HEK293 (cell line): ENCODE results near the gene LY6G5C.

ENCODE experiments used
- EGR2 ChIP-seq: fragments of 450-650 bp; formaldehyde crosslinking; IDR thresholded peaks from 2 replicates; pipeline ENCODE4 v1.5.1; 2016; ENCODE audit warnings: low read depth, missing biosample characterization, missing genetic modification characterization
- KLF1 ChIP-seq: fragments of 450-650 bp; formaldehyde crosslinking; IDR thresholded peaks from 2 replicates; pipeline ENCODE4 v1.5.1; 2016; ENCODE audit warnings: missing biosample characterization, missing genetic modification characterization
- KLF10 ChIP-seq: fragments of 450-650 bp; IDR thresholded peaks from 2 replicates; pipeline ENCODE4 v1.5.1; 2018; ENCODE audit warnings: missing biosample characterization, mild to moderate bottlenecking, missing genetic modification characterization
- KLF16 ChIP-seq: fragments of 450-650 bp; formaldehyde crosslinking; IDR thresholded peaks from 2 replicates; pipeline ENCODE4 v1.5.1; 2017; ENCODE audit warnings: missing biosample characterization, missing genetic modification characterization
- SP3 ChIP-seq: fragments of 450-650 bp; formaldehyde crosslinking; IDR thresholded peaks from 2 replicates; pipeline ENCODE4 v1.5.1; 2016; ENCODE audit warnings: missing biosample characterization, missing genetic modification characterization
- SP7 ChIP-seq: fragments of 450-650 bp; formaldehyde crosslinking; IDR thresholded peaks from 2 replicates; pipeline ENCODE4 v1.5.1; 2016; ENCODE audit warnings: missing biosample characterization, missing genetic modification characterization
- ZBTB20 ChIP-seq: fragments of 450-650 bp; formaldehyde crosslinking; IDR thresholded peaks from 2 replicates; pipeline ENCODE4 v1.5.1; 2016; ENCODE audit warnings: missing biosample characterization, missing genetic modification characterization
- ZBTB8A ChIP-seq: fragments of 450-650 bp; formaldehyde crosslinking; IDR thresholded peaks from 2 replicates; pipeline ENCODE4 v1.5.1; 2016; ENCODE audit warnings: missing biosample characterization, missing genetic modification characterization
- ZFHX2 ChIP-seq: fragments of 450-650 bp; formaldehyde crosslinking; conservative IDR thresholded peaks from 2 replicates; pipeline ENCODE4 v1.5.1; 2016; ENCODE audit warnings: missing biosample characterization, missing genetic modification characterization
- ZNF248 ChIP-seq: fragments of 450-650 bp; formaldehyde crosslinking; IDR thresholded peaks from 2 replicates; pipeline ENCODE4 v1.5.1; 2017; ENCODE audit warnings: missing biosample characterization, missing genetic modification characterization
- ZNF366 ChIP-seq: fragments of 450-650 bp; formaldehyde crosslinking; conservative IDR thresholded peaks from 2 replicates; pipeline ENCODE4 v1.5.1; 2016; ENCODE audit warnings: missing biosample characterization, missing genetic modification characterization
- ZNF394 ChIP-seq: fragments of 450-650 bp; formaldehyde crosslinking; IDR thresholded peaks from 2 replicates; pipeline ENCODE4 v1.5.1; 2016; ENCODE audit warnings: missing biosample characterization, missing genetic modification characterization, mild to moderate bottlenecking, moderate library complexity, borderline replicate concordance
- ZNF501 ChIP-seq: fragments of 450-650 bp; formaldehyde crosslinking; IDR thresholded peaks from 2 replicates; pipeline ENCODE4 v1.5.1; 2016; ENCODE audit warnings: missing biosample characterization, missing genetic modification characterization
- ZNF518A ChIP-seq: fragments of 450-650 bp; formaldehyde crosslinking; conservative IDR thresholded peaks from 2 replicates; pipeline ENCODE4 v1.5.1; 2016; ENCODE audit warnings: low read depth, missing biosample characterization, missing genetic modification characterization
- ZNF561 ChIP-seq: fragments of 450-650 bp; IDR thresholded peaks from 2 replicates; pipeline ENCODE4 v1.5.1; 2018; ENCODE audit warnings: missing biosample characterization, missing genetic modification characterization, borderline replicate concordance
- ZNF610 ChIP-seq: fragments of 450-650 bp; formaldehyde crosslinking; IDR thresholded peaks from 2 replicates; pipeline ENCODE4 v1.5.1; 2016; ENCODE audit warnings: missing biosample characterization, missing genetic modification characterization, borderline replicate concordance
- ZNF654 ChIP-seq: fragments of 450-650 bp; formaldehyde crosslinking; IDR thresholded peaks from 2 replicates; pipeline ENCODE4 v1.5.1; 2016; ENCODE audit warnings: low read depth, missing biosample characterization, missing genetic modification characterization
- ZNF704 ChIP-seq: fragments of 450-650 bp; formaldehyde crosslinking; IDR thresholded peaks from 2 replicates; pipeline ENCODE4 v1.5.1; 2016; ENCODE audit warnings: missing biosample characterization, missing genetic modification characterization
- ZNF76 ChIP-seq: fragments of 450-650 bp; formaldehyde crosslinking; IDR thresholded peaks from 2 replicates; pipeline ENCODE4; 2016; ENCODE audit warnings: low read depth, missing biosample characterization, missing genetic modification characterization, borderline replicate concordance
- TF ChIP-seq, protein P1 (sequence below): sonication (generic); formaldehyde crosslinking; IDR thresholded peaks from 2 replicates; pipeline ENCODE4 v1.8.1; 2022; ENCODE audit warnings: mild to moderate bottlenecking, moderate library complexity, missing genetic modification reagents
- TF ChIP-seq, protein P2 (sequence below): fragments of 450-650 bp; formaldehyde crosslinking; IDR thresholded peaks from 2 replicates; pipeline ENCODE4 v1.5.1; 2016; ENCODE audit warnings: missing biosample characterization, missing genetic modification characterization
- TF ChIP-seq, protein P3 (sequence below): fragments of 450-650 bp; formaldehyde crosslinking; IDR thresholded peaks from 2 replicates; pipeline ENCODE4 v1.5.1; 2016; ENCODE audit warnings: missing biosample characterization, missing genetic modification characterization, borderline replicate concordance
- TF ChIP-seq, protein P4 (sequence below): IDR thresholded peaks from 2 replicates; pipeline ENCODE4 v1.6.1; 2011; ENCODE audit warnings: mild to moderate bottlenecking, low read depth, low read length, borderline replicate concordance
- TF ChIP-seq, protein P5 (sequence below): fragments of 450-650 bp; formaldehyde crosslinking; IDR thresholded peaks from 2 replicates; pipeline ENCODE4 v1.5.1; 2017; ENCODE audit warnings: missing biosample characterization, mild to moderate bottlenecking, missing genetic modification characterization, moderate library complexity

Gene LY6G5C

DNA sequence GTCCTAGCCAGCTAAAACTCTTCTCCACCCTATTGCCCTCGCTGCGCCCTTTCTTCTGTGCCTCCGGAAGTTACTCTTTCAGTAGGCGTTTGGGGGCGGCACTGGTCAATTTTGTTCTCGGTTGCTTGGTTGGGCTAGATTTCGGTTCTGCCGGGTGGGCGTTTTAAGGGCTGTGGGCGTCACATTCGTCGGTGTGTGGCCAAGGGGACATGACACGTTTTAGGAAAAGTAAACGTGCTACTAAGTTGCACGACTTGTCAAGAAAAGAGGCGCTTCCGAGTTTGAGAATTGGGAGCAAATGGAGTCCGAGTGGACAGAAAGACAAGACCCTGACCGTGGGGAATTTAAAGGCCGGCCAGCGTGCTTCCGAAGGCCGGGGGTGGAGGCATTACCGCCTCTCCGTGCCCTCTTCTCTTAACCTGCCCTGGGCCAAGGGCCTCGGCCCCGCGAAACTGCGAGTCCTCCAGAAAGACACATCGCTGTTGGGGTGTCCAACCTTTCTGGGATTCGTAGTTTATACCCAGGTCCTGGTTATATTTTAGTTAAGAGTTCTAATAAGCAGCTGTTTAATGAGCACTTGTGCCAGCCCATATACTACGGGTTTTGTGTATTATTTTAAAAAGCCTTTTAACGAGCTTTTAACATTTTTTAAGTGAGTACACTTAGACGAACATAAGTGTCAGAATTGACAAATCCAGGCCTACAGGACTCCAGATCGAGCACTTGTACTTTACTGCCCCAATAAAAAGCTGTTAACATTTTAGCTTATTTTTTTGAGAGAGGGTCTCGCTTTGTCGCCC, 27.7 kb downstream of the LY6G5C start (continued):
- TF ChIP-seq, protein P1, sequence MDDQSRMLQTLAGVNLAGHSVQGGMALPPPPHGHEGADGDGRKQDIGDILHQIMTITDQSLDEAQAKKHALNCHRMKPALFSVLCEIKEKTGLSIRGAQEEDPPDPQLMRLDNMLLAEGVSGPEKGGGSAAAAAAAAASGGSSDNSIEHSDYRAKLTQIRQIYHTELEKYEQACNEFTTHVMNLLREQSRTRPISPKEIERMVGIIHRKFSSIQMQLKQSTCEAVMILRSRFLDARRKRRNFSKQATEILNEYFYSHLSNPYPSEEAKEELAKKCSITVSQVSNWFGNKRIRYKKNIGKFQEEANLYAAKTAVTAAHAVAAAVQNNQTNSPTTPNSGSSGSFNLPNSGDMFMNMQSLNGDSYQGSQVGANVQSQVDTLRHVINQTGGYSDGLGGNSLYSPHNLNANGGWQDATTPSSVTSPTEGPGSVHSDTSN (CRISPR knock-in tag): no peak
- TF ChIP-seq ZNF366 (tag by site-specific recombination): peak; percentile 82
- TF ChIP-seq SP7 (tag by site-specific recombination): peak; percentile 33; the same call in 1 of the 2 replicates
- peak; percentile 98 for TF ChIP-seq EGR2 (tag by site-specific recombination)
- TF ChIP-seq ZNF518A: 0 out of 2 replicates have a peak, but pooled peaks have one; percentile 59
- 0 out of 2 replicates have a peak, but pooled peaks have one; percentile 7 for TF ChIP-seq ZNF394
- peak; percentile 41; the same call in 1 of the 2 replicates for TF ChIP-seq ZBTB20
- TF ChIP-seq, protein P2, sequence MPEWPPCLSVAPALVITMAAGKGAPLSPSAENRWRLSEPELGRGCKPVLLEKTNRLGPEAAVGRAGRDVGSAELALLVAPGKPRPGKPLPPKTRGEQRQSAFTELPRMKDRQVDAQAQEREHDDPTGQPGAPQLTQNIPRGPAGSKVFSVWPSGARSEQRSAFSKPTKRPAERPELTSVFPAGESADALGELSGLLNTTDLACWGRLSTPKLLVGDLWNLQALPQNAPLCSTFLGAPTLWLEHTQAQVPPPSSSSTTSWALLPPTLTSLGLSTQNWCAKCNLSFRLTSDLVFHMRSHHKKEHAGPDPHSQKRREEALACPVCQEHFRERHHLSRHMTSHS: no peak
- TF ChIP-seq ZNF704 (tag by site-specific recombination): no peak
- peak; percentile 13 for TF ChIP-seq KLF16 (tag by site-specific recombination)
- TF ChIP-seq ZNF561 (tag by site-specific recombination): 0 out of 2 replicates have a peak, but pooled peaks have one; percentile 4
- TF ChIP-seq, protein P3, sequence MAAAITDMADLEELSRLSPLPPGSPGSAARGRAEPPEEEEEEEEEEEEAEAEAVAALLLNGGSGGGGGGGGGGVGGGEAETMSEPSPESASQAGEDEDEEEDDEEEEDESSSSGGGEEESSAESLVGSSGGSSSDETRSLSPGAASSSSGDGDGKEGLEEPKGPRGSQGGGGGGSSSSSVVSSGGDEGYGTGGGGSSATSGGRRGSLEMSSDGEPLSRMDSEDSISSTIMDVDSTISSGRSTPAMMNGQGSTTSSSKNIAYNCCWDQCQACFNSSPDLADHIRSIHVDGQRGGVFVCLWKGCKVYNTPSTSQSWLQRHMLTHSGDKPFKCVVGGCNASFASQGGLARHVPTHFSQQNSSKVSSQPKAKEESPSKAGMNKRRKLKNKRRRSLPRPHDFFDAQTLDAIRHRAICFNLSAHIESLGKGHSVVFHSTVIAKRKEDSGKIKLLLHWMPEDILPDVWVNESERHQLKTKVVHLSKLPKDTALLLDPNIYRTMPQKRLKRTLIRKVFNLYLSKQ (tag by site-specific recombination): no peak
- 0 out of 2 replicates have a peak, but pooled peaks have one; percentile 7 for TF ChIP-seq KLF10 (tag by site-specific recombination)
- TF ChIP-seq ZNF248 (tag by site-specific recombination): no peak
- no peak for TF ChIP-seq ZNF610 (tag by site-specific recombination)
- TF ChIP-seq KLF1: no peak; the same call in 1 of the 2 replicates
- peak; percentile 100 for TF ChIP-seq ZBTB8A
- 0 out of 2 replicates have a peak, but pooled peaks have one; percentile 33 for TF ChIP-seq ZNF76
- TF ChIP-seq, protein P4, sequence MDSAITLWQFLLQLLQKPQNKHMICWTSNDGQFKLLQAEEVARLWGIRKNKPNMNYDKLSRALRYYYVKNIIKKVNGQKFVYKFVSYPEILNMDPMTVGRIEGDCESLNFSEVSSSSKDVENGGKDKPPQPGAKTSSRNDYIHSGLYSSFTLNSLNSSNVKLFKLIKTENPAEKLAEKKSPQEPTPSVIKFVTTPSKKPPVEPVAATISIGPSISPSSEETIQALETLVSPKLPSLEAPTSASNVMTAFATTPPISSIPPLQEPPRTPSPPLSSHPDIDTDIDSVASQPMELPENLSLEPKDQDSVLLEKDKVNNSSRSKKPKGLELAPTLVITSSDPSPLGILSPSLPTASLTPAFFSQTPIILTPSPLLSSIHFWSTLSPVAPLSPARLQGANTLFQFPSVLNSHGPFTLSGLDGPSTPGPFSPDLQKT: no peak
- TF ChIP-seq, protein P5, sequence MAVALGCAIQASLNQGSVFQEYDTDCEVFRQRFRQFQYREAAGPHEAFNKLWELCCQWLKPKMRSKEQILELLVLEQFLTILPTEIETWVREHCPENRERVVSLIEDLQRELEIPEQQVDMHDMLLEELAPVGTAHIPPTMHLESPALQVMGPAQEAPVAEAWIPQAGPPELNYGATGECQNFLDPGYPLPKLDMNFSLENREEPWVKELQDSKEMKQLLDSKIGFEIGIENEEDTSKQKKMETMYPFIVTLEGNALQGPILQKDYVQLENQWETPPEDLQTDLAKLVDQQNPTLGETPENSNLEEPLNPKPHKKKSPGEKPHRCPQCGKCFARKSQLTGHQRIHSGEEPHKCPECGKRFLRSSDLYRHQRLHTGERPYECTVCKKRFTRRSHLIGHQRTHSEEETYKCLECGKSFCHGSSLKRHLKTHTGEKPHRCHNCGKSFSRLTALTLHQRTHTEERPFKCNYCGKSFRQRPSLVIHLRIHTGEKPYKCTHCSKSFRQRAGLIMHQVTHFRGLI (tag by site-specific recombination): peak; percentile 88
- TF ChIP-seq ZNF501 (tag by site-specific recombination): peak; percentile 41; the same call in 1 of the 2 replicates
- TF ChIP-seq ZNF654 (tag by site-specific recombination): peak; percentile 2; the same call in 1 of the 2 replicates
- peak; percentile 99 for TF ChIP-seq ZFHX2
- TF ChIP-seq SP3: peak; percentile 92
